Measurements from ENCODE around the gene LCN10. TPM values are rescaled to one million over a fixed set of nuclear protein-coding genes. Genes with fewer than 3 reads are reported as not detected.

LCN10 gene
- total RNA-seq, 1 donor from 2014 or later: not detected

DNA sequence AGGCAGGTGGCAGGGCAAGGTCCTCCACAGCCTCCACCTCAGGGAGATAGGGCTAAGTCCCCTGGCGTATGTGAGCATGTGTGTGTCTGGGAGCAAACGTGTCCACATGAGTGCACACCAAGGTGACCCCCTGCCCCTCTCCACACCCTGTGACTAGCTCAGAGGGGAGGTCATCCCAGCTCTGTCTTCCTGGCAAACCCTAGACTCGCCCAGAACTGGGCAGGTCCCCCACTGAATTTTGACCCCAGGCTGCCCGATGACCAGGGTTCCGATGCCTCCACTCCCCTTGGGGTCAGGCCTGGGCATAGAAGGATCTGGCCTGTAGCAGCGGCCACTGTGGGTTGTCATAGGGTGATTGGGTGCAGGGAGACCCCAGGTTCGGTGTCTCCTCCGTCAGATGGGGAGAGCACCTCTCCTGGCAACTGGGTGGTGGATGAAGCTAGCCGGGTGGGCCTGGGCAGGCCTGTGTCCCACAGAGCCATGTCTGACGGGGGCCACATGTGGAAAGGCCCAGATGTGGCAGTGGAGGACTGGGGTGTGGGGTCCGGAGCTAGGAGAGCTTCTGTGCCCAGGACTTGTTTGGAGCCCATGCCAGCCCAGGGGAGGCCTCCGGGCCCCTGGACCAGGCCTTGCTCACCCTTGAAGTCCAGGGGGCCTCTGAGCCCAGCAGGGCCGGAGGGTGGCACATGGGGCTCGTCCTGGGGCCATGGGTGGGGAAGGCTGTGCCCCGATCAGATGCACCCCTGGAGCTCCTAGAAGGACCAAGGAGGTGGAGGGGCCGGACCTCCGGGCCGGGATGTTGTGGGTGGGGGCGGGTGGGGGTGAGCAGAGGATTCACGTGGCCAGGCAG is 24.2 kb downstream of the LCN10 start:
- no peak overlapping the region for H3K4me3 ChIP-seq (ENCODE audit: low read depth, low read length)
- TF ChIP-seq, protein P1, sequence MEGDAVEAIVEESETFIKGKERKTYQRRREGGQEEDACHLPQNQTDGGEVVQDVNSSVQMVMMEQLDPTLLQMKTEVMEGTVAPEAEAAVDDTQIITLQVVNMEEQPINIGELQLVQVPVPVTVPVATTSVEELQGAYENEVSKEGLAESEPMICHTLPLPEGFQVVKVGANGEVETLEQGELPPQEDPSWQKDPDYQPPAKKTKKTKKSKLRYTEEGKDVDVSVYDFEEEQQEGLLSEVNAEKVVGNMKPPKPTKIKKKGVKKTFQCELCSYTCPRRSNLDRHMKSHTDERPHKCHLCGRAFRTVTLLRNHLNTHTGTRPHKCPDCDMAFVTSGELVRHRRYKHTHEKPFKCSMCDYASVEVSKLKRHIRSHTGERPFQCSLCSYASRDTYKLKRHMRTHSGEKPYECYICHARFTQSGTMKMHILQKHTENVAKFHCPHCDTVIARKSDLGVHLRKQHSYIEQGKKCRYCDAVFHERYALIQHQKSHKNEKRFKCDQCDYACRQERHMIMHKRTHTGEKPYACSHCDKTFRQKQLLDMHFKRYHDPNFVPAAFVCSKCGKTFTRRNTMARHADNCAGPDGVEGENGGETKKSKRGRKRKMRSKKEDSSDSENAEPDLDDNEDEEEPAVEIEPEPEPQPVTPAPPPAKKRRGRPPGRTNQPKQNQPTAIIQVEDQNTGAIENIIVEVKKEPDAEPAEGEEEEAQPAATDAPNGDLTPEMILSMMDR (conservative IDR thresholded peaks at IDR 0.05; ENCODE audit: low read depth, low read length): no peak
- no peak for DNase-seq (ENCODE audit: low read depth)

DNA sequence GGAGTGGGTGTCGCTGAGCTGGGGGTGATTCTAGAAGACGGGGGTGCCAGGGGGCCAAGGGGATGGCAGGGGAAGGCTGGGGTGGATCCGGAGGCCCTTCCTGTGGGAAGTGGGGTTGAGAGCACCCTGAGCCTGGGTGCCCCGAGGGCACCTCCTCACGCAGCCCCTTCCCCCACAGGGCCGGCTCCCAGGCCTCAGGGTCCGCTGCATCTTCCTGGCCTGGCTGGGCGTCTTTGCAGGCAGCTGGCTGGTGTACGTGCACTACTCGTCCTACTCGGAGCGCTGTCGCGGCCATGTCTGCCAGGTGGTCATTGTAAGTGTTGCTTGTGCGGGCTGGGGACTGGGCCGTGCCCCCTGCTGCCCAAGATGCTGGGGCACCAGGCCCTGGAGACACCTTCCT is 25.3 kb downstream of the LCN10 start:
- DNase-seq (ENCODE audit: low read depth): no peak
- H3K4me3 ChIP-seq (ENCODE audit: low read depth, low read length): no peak overlapping the region
- TF ChIP-seq, protein P1 (conservative IDR thresholded peaks at IDR 0.05; ENCODE audit: low read depth, low read length): no peak

DNA sequence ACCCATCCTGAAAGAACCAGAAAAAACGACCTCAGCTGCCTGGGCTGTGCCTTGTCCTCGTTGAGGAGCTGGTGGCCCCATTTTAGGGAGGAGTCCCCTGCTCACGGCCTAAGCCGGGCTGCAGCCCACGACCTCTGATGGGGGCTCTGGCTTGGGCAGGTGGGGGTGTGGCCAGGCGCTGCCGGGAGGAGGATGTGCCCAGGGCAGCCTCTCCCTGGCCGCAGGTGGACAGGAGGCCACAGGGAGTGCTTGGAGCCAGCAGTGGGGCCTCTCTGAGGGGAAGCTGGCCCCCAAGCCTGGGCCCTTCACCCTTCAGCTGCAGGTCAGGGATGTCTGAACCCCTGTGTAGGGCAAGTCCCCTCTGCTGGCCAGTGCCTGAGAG is 27.9 kb downstream of the LCN10 start:
- DNase-seq (ENCODE audit: low read depth): no peak
- no peak overlapping the region for H3K4me3 ChIP-seq (ENCODE audit: low read depth, low read length)
- TF ChIP-seq, protein P1 (conservative IDR thresholded peaks at IDR 0.05; ENCODE audit: low read depth, low read length): no peak

DNA sequence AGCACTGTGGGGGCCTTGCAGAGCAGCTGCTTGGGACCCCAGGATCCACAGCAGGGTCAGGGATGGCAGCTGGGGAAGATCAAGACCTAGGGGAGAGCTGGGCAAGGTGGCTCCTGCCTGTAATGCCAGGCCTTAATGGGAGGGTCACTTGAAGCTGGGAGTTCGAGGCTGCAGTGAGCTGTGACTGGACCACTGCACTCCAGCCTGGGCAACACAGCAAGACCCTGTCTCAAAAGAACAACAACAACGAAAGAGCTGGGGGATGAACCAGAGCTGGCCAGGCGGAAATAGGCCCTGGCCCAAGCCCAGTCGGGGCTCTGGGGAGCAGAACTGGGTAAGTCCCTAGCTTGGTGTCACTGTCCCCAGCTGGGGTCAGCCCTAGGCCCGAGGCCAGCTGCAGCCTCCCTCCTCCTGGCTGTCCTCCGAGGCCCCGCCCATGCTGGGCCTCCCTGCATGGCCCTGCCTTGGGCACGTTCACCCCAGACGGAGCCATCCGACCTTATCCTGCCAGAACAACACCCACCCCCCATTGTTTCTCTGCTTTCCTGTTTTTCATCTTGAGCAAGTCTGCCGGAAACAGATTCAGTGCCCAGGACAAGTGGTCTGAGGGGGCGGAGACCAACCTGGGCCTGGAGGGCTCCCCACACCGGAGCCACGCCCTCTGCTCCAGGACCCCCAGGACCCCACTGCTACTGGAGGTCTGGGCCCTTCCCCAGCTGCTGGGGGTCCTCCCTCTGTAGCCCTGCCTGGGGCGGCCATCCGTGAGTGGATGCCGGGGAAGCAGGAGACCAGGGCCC is 28.4 kb downstream of the LCN10 start:
- TF ChIP-seq, protein P1 (conservative IDR thresholded peaks at IDR 0.05; ENCODE audit: low read depth, low read length): no peak
- H3K4me3 ChIP-seq (ENCODE audit: low read depth, low read length): no peak overlapping the region
- no peak for DNase-seq (ENCODE audit: low read depth)

DNA sequence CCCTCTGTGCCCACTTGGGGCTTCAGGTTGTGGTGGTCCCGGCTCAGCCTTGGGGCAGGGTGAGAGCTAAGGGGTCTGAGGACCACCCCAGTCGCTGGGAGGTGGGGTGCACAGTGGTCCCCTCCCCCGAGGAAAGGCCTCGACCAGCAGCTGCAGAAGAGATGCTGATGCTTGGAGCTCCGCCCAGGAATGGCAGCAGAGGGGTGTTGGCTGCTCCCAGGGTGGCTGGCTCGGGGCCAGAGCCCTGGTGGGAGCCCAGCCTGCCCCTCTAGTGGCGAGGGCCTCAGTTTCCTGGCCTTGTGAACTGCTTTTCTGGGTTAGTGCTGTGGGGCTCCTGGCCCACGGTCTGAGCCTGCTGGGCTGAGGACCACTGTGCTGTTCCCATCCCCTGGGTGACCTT is 29.2 kb downstream of the LCN10 start:
- DNase-seq (ENCODE audit: low read depth): no peak
- H3K4me3 ChIP-seq (ENCODE audit: low read depth, low read length): no peak overlapping the region
- TF ChIP-seq, protein P1 (conservative IDR thresholded peaks at IDR 0.05; ENCODE audit: low read depth, low read length): no peak

DNA sequence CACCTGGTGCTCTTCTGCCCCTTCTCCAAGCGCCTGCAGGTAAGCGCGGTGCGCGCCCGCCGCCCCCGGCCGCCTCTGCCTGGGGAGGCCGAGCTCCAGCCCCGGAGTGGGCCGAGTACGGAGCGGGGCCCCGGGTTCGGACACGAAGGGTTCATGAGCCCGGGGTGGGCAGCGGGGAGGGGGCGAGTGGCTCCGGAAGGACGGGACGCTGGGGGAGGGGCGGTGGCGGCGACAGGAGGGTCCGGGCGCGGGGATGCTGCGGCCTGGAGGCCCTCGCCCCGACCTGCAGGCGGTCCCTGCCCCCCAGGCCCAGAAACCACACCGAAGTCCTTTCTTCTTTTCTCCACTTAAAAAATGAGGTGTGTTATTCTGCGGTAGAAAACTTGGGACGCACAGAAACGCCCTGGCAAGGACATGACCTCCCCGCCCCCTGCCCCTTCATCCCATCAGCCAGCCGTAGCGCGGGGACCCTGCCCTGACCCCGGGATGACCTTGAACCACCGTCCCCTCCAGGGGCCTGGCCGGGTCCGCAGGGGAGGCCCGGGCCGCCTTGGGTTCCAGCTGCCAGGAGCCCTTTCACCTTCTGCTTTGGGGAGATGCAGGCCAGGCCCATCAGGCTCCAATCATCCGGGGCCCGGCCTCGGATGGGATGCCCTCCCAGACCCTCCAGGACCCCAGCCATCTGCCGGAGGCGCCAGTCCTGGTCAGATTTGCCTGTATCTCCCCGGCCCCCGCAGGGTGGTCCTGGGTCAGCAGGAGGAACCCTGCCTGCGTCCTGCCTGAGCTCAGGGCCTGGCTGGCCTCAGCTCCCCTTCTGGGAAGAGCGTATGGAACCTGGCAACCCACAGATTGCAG is 29.8 kb downstream of the LCN10 start:
- TF ChIP-seq, protein P1 (conservative IDR thresholded peaks at IDR 0.05; ENCODE audit: low read depth, low read length): no peak
- DNase-seq (ENCODE audit: low read depth): no peak
- H3K4me3 ChIP-seq (ENCODE audit: low read depth, low read length): peak overlapping the region; percentile 38

Measured in epithelial cell of proximal tubule (primary cell).